Smooth muscle cell (in vitro differentiated cells): ENCODE measurements around the gene ARPP19. TPM values are rescaled to one million over a fixed set of nuclear protein-coding genes. Genes with fewer than 3 reads are reported as not detected.

Experiments
- DNase-seq: peaks from one replicate; lab custom pipeline; 2025; ENCODE audit not compliant: unreplicated experiment; lab: John Stamatoyannopoulos, UW
- H2AFZ ChIP-seq: fragments of 200-600 bp; sonication (generic); 2 replicates; pipeline ENCODE4 v1.6.0; 2016; ENCODE audit warnings: antibody characterized with exemption, low read depth, mild to moderate bottlenecking
- H3F3A ChIP-seq: fragments of 200-600 bp; sonication (generic); 2 replicates; pipeline ENCODE4 v1.6.0; 2017; ENCODE audit warnings: antibody characterized with exemption, low read depth
- H3K27ac ChIP-seq: fragments of 200-600 bp; sonication (generic); 2 replicates; pipeline ENCODE4 v1.5.1; 2016; ENCODE audit warnings: low read depth, mild to moderate bottlenecking
- H3K27me3 ChIP-seq: fragments of 200-600 bp; sonication (generic); 2 replicates; pipeline ENCODE4 v1.6.1; 2016; ENCODE audit warnings: low read depth, mild to moderate bottlenecking
- H3K36me3 ChIP-seq: fragments of 200-600 bp; sonication (generic); 2 replicates; pipeline ENCODE4 v1.5.1; 2016; ENCODE audit warnings: low read depth
- H3K4me1 ChIP-seq: fragments of 200-600 bp; sonication (generic); 2 replicates; pipeline ENCODE4 v1.5.1; 2016; ENCODE audit warnings: low read depth
- H3K4me2 ChIP-seq: fragments of 200-600 bp; sonication (generic); 2 replicates; pipeline ENCODE4 v1.6.0; 2016; ENCODE audit warnings: mild to moderate bottlenecking
- H3K4me3 ChIP-seq: fragments of 200-600 bp; sonication (generic); 2 replicates; pipeline ENCODE4 v1.5.1; 2016; ENCODE audit warnings: mild to moderate bottlenecking
- H3K79me2 ChIP-seq: fragments of 200-600 bp; sonication (generic); 2 replicates; pipeline ENCODE4 v1.6.0; 2016; ENCODE audit warnings: low read depth, mild to moderate bottlenecking
- H3K9ac ChIP-seq: fragments of 200-600 bp; sonication (generic); 2 replicates; pipeline ENCODE4 v1.6.0; 2016; ENCODE audit warnings: low read depth
- H3K9me3 ChIP-seq: fragments of 200-600 bp; sonication (generic); replicated peaks from 2 replicates; pipeline ENCODE4 v1.5.1; 2016; ENCODE audit warnings: low read depth
- H4K20me1 ChIP-seq: fragments of 200-600 bp; sonication (generic); 2 replicates; pipeline ENCODE4 v1.6.0; 2016; ENCODE audit warnings: low read depth
- CTCF ChIP-seq: fragments of 200-600 bp; sonication (generic); IDR thresholded peaks from 2 replicates; pipeline ENCODE4 v1.5.1; 2017; ENCODE audit warnings: borderline replicate concordance, mild to moderate bottlenecking, antibody characterized with exemption; ENCODE audit not compliant: insufficient read depth, poor library complexity, severe bottlenecking
- WGBS: methylation state at CpG from one replicate; pipeline ENCODE4 v1.1.7; 2016; ENCODE audit warnings: low lambda C conversion rate; 5-methylcytosine and 5-hydroxymethylcytosine counted together
- polyA plus RNA-seq: library from polyadenylated mRNA; unstranded; fragments of >200 nt; fragmentation: Nextera tagmentation; extraction: Ambion mirVana; gene quantifications from 2 replicates; pipeline ENCODE4 v1.2.1, GENCODE V29; 2016
- total RNA-seq: library from RNA; depleted of rRNA; stranded (reverse); fragments of >200 nt; gene quantifications from 2 replicates; pipeline ENCODE4 v1.2.3, GENCODE V29; 2014

ARPP19 gene
- total and polyA plus RNA-seq, 2 experiments from 2014 or later = 58.4 to 138 TPM

GRCh38 chr15:52521682-52522081 is 47.1 kb downstream of the ARPP19 start:
- peak overlapping the region; percentile 57 for H3K9ac ChIP-seq
- H2AFZ ChIP-seq = no peak overlapping the region
- no peak for TF ChIP-seq CTCF
- H3K4me1 ChIP-seq = peaks cover 7% of the 10 kb centered on the region
- no peaks in the 10 kb centered on the region for H3F3A ChIP-seq
- DNase-seq = no peak
- H3K4me2 ChIP-seq = peak overlapping the region; percentile 34
- no peaks in the 10 kb centered on the region for H3K9me3 ChIP-seq
- 77% methylated on average over 3 of the region's 3 CpGs for WGBS
- H3K4me3 ChIP-seq = no peak overlapping the region
- H3K79me2 ChIP-seq = peaks cover 89% of the 10 kb centered on the region
- no peaks in the 10 kb centered on the region for H3K27me3 ChIP-seq
- H3K36me3 ChIP-seq = no peaks in the 10 kb centered on the region
- peak overlapping the region; percentile 86 for H3K27ac ChIP-seq
- H4K20me1 ChIP-seq = peaks cover 79% of the 10 kb centered on the region

GRCh38 chr15:52520421-52520820 is 48.4 kb downstream of the ARPP19 start:
- H3K79me2 ChIP-seq = peaks cover 89% of the 10 kb centered on the region
- H3F3A ChIP-seq = no peaks in the 10 kb centered on the region
- peaks cover 79% of the 10 kb centered on the region for H4K20me1 ChIP-seq
- H2AFZ ChIP-seq = no peak overlapping the region
- no peak for DNase-seq
- H3K27ac ChIP-seq = no peak overlapping the region
- no peak overlapping the region for H3K4me2 ChIP-seq
- H3K9me3 ChIP-seq = no peaks in the 10 kb centered on the region
- H3K4me3 ChIP-seq = no peak overlapping the region
- no peaks in the 10 kb centered on the region for H3K36me3 ChIP-seq
- peaks cover 7% of the 10 kb centered on the region for H3K4me1 ChIP-seq
- no peaks in the 10 kb centered on the region for H3K27me3 ChIP-seq
- H3K9ac ChIP-seq = no peak overlapping the region
- TF ChIP-seq CTCF = no peak

- Histone ChIP-seq H3K4me2 (peak overlapping the region; percentile 32), H4K20me1 (peaks cover 79% of the 10 kb centered on the region), H3K4me1 (peaks cover 7% of the 10 kb centered on the region), H3K27ac (peak overlapping the region; percentile 49), H3K27me3 (no peaks in the 10 kb centered on the region), H3F3A (no peaks in the 10 kb centered on the region), H3K9me3 (no peaks in the 10 kb centered on the region), H3K9ac (no peak overlapping the region), H3K36me3 (no peaks in the 10 kb centered on the region), H3K4me3 (no peak overlapping the region), H3K79me2 (peaks cover 89% of the 10 kb centered on the region), H2AFZ (no peak overlapping the region)
- no peak for TF ChIP-seq CTCF
- DNase-seq = no peak
- 86% methylated on average over 8 of the region's 8 CpGs for WGBS
Observed at GRCh38 chr15:52518487-52519371, 50.1 kb downstream of the ARPP19 start.

GRCh38 chr15:52517014-52517413 is 51.8 kb downstream of the ARPP19 start:
- no peak for DNase-seq
- no peaks in the 10 kb centered on the region for H3F3A ChIP-seq
- H3K9me3 ChIP-seq = no peaks in the 10 kb centered on the region
- TF ChIP-seq CTCF = no peak
- H3K4me3 ChIP-seq = no peak overlapping the region
- peaks cover 97% of the 10 kb centered on the region for H3K79me2 ChIP-seq
- no peak overlapping the region for H3K4me2 ChIP-seq
- no peaks in the 10 kb centered on the region for H3K27me3 ChIP-seq
- H3K4me1 ChIP-seq = no peaks in the 10 kb centered on the region
- H3K27ac ChIP-seq = no peak overlapping the region
- H3K9ac ChIP-seq = no peak overlapping the region
- WGBS = 100% methylated on average over 1 of the region's 1 CpG
- no peak overlapping the region for H2AFZ ChIP-seq
- H4K20me1 ChIP-seq = peaks cover 80% of the 10 kb centered on the region
- H3K36me3 ChIP-seq = no peaks in the 10 kb centered on the region
